RPMI8226 (cell line): ENCODE data around the gene SRPK2.
"Not testable (repeated sequence)": the region's sequence is repeated elsewhere in the genome, so short reads cannot be mapped to it uniquely, and the experiment has no call there.

Source experiments
- DNase-seq: peaks from one replicate; pipeline ENCODE4 v3.0.0-alpha.2; 2015

Gene SRPK2

GRCh38 chr7:105388356-105389087 is at the start of gene SRPK2:
Gene SRPK2 (minus strand): TSS chr7:105388921.
- peak; percentile 80 for DNase-seq

GRCh38 chr7:105438254-105438653 is 49.5 kb upstream of the SRPK2 start:
- no peak for DNase-seq

- DNase-seq = not testable (repeated sequence)
Observed at GRCh38 chr7:105437356-105437755, 48.6 kb upstream of the SRPK2 start.

- peak; percentile 78 for DNase-seq
Observed at GRCh38 chr7:105429746-105430612, 41.3 kb upstream of the SRPK2 start.

- no peak for DNase-seq
Observed at GRCh38 chr7:105426606-105427146, 38.0 kb upstream of the SRPK2 start.

- DNase-seq = no peak
Observed at GRCh38 chr7:105423987-105424386, 35.3 kb upstream of the SRPK2 start.

GRCh38 chr7:105413887-105414437 is 25.2 kb upstream of the SRPK2 start:
- DNase-seq = no peak

GRCh38 chr7:105410774-105411173 is 22.1 kb upstream of the SRPK2 start:
- DNase-seq = not testable (repeated sequence)

- DNase-seq = not testable (repeated sequence)
Observed at GRCh38 chr7:105409775-105410174, 21.1 kb upstream of the SRPK2 start.

GRCh38 chr7:105408791-105409410 is 20.2 kb upstream of the SRPK2 start:
- DNase-seq = no peak

- no peak for DNase-seq
Observed at GRCh38 chr7:105403128-105403527, 14.4 kb upstream of the SRPK2 start.

GRCh38 chr7:105402221-105403095 is 13.7 kb upstream of the SRPK2 start:
- DNase-seq = no peak

- peak; percentile 24 for DNase-seq
Observed at GRCh38 chr7:105399043-105399725, 10.5 kb upstream of the SRPK2 start.

GRCh38 chr7:105396566-105396965 is 7.8 kb upstream of the SRPK2 start:
- no peak for DNase-seq

GRCh38 chr7:105391429-105391828 is 2.7 kb upstream of the SRPK2 start:
- no peak for DNase-seq

- DNase-seq = no peak
Observed at GRCh38 chr7:105389889-105390288, 1.2 kb upstream of the SRPK2 start.

- DNase-seq = peak; percentile 63
Observed at GRCh38 chr7:105389088-105389650, 448 bp upstream of the SRPK2 start.

- peak; percentile 85 for DNase-seq
Observed at GRCh38 chr7:105387508-105388355, 989 bp downstream of the SRPK2 start.

GRCh38 chr7:105377903-105378302 is 10.8 kb downstream of the SRPK2 start:
- DNase-seq = no peak
